UCSD-AML1 (cell line): ENCODE results near the gene CTRB1.
"Not testable (repeated sequence)": the region's sequence is repeated elsewhere in the genome, so short reads cannot be mapped to it uniquely, and the experiment has no call there.

Experiments used
- DNase-seq: peaks from one replicate; lab custom pipeline; 2025; ENCODE audit not compliant: unreplicated experiment; lab: John Stamatoyannopoulos, UW

The CTRB1 gene

DNA sequence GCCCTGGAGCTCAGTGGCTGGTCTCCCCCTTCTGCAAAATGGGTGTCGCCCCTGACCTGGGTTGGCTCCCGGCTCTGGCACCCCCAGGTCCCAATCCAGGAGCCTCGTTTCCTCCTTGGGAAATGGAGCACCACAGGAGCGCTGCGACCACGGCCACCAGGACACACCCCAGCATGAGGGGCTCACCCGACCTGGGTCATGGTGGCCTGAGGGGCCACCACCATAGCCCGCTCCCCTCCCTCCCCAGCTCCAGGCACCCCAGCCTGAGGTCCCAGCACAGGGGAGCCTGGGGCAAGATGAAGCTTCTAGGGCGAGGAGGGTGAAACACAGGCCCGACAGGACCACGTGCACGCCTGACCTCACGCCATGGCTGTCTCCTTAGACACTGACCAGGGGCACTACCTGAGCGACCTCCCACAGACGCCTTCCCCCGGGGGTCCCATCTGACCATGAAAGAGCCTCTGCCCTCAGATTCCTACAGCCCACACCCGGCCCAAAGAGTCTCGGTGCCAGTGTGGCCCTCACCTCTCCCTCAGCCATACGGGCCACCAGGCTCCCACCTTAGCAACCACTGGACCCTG lies 20.8 kb downstream of the CTRB1 start:
- no peak for DNase-seq

DNA sequence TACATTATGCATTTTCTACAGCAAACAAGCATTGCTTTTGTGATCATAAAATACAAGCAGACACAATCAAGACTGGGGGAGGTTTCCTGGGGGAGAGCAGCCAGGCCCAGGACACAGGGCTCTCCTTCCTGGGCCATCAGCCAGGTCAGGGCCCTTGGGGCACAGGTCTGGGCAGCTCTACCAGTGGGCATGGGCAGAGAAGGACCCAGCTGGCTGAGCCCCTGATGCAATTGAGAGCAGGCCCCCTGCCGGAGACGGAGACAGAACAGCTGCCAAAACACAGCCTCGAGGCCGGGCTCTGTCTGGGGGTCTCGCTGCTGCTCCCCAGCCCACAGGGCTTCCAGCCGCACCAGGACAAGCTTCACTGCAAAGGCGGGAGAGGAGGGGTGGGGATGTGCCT lies 21.8 kb downstream of the CTRB1 start:
- not testable (repeated sequence) for DNase-seq

DNA sequence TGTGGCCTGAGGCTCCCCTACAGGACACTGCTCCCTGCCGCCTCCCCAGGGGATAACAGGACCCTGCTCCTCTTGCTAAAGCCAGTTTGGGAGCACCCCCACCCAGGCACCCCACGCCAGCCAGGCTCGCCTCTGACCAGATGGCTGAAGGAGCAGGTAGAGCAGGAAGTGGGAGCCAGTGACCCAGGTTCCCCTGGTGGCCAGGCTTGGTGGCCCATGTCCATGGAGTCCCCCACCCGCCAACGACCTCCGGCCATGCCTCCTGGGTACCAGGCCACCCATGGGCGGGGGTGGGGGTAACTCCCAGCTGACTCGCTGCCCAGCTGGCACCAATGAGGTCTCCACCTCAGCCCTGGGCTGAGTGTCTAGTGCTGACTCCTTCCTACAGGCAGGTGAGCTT lies 22.6 kb downstream of the CTRB1 start:
- DNase-seq: no peak

DNA sequence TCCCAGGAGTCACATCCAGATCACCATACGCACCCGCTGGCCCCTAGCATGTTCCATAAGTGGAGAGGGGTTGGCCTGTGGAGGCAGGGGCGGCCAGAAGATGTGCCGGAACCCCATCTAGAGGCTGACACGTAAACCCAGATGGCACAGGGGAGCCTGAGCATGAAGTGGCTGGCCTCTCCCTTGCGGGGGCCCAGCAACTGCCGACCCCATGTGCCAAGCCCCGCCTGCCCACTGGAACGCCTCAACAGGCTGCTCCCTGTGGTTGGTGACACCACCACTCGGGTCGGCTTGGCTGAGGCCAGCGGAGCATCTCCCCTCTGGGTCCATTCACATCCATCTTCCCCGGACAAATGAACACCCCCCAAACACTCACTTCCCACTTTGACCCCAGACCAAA lies 23.2 kb downstream of the CTRB1 start:
- no peak for DNase-seq

DNA sequence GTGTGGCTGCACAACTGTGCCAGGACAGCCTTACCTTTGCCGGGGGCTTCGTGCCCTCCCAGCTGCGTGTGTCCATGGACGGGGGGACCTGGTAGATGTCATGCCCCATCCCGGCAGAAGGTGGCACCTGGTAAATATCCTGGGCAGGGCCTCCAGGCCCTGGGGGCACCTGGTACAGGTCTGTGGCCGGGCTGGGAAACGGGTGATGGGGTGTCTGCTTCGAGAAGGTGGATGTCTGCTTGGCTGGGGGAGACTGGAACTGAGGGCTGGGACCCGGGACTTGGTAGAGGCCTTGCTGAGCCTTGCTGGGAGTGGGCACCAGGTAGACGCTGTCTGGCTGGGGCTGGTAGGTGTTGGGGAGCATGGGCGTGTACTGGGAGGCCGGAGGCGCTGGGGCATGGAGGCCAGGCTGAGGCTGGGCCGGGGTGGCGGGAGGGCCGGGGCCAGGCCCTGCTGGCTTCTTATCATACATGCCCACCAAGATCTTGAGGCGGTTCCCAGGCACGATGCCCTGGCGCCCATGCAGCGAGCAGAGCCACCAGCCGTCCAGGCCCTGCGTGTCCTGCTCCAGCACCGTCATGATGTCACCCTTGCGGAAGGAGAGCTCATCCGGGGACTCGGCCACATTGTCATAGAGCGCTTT lies 23.8 kb downstream of the CTRB1 start:
- not testable (repeated sequence) for DNase-seq

DNA sequence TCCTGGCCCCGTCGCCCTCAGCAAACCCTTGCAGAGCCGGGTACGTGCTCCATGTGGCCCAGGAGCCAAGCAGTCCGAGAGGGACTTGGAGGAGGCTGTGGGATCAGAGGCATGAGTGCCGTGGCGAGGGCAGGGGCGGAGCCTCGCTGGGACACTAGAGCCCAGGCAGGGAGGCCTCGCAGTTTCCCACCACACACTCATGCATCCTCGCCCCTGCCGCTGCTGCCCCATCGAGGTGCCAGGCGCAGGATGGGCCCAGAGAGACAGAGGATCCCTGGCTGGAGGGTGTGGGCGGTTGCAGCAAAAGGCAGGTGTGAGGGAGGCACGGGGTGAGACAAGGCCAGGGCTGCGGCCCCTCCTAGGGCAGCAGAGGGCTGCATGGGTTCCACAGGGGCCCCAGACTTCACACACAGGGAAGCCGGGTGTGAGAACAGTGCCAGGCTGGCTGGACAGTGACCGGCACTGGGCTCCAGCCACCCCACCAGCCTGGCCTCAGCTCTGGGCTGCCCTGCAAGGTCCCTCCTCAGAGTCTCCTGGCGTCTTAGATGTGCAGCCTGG lies 25.0 kb downstream of the CTRB1 start:
- no peak for DNase-seq

DNA sequence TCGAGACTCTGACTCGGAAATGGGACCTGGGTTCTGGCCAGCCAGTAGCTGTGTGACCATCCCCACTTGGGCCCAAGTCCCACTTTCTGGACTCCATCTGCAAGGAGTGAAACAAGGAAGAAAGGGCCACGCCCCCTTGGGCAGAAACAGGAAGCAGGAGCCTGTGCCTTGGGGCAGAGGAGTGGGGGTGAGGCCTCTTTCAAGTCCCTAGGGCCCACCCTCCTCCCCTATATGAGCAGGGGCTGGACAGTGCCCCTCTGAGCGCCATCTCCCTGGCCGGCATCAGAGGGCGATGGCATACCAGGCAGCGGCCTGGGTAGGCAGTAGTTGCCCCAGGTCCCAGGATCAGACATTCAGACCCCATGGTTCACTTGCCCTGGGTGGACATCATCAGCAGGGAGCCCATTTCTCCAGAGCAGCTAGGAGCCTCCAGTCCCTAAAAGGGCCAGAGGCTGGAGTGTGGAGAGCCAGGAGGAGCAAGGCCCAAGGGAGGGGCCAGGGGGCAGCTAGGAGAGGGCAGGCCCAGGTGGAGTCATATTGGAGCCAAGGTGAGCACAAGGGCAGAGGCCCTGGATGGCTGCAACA lies 25.5 kb downstream of the CTRB1 start:
- DNase-seq: peak; percentile 31

DNA sequence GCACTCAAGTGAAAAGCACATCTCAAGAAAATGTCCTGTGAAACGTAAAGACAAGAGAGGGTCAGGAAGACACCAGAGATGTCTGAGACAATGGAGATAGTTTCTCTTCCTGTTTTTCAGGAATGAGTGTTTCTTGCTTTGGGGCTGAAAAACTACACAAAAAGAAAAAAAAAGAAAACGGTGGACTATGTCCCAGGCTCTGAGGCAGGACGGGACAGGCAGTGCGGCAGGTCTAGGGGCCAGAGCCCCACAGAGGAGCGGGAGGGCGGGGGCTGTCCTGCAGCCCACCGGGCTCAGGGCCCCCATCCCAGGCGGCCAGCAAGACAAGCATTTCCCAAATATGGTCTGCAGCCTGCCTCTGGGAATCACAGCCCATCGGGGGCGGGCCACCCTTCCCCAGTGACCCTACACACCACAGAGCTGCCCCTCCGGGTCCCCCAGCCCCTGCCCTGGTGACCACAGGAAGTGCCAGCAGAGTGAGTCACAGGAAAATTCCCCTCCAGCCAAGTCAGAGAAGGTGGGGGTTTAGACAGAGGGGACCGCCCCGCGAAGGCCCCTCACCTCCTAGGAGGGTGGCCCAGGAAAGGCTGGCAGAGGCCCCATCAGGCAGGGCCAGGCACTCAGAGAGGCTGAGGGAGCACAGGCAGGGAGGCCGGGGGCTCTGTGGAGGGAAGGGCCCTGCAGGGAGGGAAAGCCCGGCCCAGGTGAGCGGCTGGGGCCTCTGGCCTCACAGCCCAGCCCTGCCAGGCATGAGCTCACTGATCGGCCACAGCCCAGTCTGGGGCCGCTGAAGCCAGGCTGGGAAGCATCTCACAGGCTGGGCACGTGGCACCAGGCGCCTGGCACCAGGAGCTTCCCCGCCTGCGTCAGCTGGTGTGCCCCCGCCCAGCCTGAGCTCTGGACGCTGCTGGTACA lies 26.3 kb downstream of the CTRB1 start:
- no peak for DNase-seq

DNA sequence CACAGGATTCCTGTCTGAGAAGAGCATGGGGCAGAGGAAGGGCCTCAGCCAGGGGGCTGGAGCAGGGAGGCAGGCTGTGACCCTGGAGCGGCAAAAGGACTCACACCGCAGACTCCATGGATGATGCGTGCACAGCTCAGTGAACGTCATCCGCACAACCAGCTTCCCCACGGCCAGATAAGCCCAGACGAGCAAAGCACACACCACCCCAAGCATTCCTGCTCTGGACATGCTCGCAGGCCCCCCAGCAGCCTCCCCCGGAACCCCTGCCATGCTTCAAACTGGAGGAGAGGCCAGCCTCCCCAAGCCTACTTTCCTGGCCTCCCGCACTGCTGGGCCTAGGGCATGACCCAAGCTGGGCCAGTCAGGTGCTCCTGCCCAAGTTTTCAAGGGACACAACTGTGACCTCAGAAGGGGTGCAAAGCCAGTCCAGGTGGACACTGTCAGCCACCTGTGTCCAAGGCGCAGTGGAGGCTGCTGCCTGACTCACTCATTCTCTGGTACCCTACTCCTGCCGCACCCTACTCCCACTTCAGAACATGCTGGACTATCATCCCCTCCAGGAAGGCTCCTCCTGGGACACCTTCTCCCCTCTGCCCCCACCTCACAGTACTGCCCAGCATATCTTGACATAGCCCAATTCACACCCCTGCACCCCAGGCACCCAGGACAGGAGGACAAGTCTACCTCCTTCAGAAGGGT lies 27.9 kb downstream of the CTRB1 start:
- no peak for DNase-seq

DNA sequence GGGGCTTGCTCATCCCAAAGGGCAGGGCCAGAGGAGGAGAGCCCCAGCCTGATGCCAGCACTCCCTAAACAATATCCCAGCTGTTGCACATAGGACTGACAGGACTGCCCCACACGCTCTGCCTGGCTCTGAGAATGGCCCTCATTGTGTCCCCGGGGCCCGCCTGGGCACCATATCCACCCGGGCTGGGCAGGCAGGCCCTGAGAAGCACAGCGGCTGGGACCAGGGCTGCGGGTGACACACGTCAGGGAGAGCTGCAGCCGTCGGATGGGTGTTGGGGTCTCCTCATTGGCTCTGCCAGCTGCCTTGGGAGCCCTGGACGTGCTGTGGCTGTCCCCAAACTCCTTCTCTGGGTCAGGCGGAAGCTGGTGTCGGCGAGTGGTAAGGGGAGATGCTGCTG lies 28.5 kb downstream of the CTRB1 start:
- DNase-seq: no peak

DNA sequence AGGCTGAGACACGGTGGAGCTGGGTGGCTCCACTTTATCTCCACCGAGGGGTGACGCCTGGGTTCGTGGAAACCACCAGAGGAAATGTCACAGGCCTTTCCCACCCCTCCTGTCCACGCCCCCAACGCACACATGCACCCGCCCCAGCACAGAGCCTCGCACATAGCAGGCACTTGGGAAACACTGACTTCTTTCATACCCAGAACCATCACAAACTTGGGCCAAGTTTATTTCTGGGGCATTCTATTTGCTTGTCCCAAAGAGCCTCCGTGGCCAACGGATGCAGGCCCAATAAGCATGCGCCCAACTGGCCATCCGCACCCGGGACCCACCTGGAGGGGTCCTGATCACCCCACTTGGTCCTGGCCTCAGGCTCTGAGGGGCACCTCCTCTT lies 29.4 kb downstream of the CTRB1 start:
- no peak for DNase-seq

DNA sequence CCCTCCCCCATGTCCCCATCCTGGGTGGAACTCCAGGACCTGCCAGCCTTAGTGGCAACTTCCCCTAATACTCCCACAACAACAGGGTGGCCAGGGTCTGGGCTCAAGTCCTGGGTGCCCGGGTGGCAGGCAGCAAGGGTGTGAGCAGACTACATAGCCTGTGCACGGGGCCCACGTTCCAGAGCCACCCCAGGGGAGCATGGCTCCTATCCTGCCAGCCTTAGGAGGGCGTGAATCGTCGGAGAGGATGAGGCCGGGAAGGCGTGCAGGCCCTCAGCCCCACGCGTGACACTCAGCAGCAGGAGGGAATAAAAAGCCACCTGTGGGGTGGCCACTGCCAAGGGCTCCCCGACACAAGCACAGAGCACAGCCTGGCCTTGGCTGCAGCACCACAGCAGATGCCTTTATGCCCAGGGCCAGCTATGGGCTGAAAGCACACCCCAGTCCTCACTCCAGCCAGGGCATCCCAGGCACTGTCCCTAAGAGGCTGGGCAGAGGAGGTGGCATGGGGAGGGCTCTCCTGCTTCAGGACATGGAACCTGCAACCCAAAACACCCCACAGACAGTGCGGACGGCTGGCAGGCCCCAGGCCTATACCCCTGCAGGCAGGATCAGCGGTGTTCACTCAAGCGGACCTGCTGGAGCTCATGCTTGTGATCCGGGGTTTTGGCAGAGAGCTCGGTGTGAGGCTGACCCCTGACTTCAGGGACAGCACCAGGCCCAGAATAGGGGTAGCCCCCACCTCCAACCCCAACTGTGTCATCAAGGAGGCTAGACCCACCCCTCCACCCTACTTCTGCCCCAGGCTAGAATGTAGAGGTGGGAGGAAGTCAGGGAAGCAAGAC lies 30.0 kb downstream of the CTRB1 start:
- DNase-seq: no peak

DNA sequence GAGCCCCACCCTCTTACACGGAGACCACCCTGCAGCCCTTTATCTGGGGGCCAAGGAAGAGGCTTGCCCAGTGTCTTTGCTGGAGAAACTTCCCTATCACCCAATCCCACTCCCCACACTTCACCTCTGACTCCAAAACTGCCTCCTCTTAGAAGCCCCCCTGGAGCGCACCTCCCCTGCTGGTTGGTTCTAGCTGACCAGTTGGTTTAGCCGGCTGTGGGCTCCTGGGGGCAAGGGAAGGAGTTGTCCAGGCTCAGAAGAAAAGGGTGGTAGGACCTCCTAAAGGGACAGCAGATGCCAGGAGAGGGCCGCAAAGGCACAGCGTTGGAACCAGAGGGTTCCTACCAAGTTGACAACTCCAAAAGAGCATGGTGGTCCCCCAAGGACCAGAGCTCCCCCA lies 30.7 kb downstream of the CTRB1 start:
- DNase-seq: no peak

DNA sequence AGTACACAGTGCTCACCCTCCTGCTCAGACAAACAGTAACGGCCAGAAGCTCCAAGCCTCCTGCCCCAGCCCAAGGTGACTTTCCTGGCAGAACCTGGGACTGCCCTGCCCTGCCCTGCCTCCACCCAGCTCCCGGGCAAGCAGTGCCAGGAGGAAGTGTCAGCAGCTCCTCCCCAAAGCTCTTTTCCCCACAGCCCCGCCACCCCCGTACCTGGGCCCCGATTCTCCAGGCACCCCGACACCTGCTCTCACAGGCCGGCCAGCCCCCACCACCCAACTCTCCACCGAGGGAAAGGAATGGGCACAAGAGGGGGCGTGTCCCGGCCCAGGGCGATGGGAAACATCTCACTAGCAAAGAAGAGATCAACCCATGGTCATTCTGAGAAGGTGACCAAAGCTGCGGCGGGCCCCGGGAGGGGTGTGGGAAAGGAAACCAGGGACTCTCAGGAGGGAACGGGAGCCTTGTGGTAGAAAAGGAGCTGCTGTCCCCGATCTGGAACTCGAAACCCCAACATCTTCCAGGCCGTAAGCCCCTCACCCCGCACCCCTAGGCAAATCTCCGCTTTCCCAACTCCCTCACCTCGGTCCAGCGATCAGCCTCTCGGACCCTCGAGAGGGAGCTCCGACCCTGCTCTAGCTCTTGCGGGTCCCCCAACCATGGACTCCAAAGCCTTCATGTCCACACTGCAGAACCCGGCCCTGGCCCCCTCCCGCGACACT lies 31.5 kb downstream of the CTRB1 start:
- DNase-seq: no peak

DNA sequence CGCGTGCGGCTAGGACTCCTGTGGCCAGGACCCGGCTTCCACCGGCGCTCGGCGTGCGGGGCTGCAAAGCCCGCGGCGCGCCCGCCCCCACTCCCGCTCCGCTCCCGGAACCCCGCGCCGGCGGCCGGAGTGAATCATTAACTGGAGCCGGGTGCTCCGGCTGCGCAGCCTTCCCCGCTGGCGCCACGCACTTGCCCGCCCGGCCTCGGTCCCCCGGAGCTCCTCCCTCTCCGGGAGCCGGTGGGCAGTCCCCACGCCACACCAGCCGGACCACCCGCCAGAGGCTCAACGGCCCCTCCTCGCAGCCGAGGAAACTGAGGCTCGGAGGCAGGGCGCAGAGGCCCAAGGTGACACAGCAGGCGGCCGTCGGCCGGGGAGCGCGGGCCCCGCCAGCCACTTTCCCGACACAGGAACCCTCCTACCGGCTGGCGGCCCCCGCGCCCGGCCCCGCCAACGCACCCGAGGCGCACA lies 32.1 kb downstream of the CTRB1 start:
- DNase-seq: no peak

DNA sequence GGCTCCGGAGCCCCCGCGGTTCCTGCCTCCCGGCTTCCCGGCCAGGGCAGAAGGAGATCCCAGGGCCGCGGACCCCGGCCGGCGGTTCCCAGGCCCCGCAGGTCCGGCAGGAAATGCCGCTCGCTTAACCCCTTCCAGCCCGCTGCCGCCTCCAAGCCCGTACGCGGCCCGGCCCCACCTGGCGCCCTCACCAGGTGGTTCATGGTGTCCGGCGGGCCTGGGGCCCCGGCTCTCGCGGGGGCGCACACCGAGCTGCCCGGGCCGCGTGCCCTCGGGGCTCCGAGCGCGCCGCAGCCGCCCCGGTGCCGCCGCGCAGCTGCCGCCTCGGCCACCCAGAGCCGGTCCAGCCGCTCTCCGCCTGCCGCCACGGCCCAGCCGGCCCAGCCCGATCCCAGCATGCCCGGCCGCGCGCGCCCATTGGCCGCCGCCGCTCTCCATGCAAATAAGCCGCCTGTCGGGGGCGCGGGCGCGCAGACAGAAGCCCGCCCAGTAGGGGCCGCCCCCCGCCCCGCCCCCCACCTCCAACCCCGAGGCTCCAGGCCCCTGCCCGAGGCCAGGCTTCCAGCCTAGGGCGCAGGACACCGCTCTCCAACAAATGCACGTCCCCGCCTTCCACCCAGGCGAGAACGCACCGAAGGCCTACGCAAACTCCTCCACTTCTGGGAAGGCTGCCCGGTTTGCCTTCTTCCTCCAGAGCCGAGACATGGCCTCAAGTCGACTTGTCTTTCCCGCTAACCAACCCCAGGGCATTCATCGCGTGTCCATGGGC lies 32.7 kb downstream of the CTRB1 start, which contains the start of gene BCAR1:
TSS of gene BCAR1 (minus strand) at position 345 of the 769 bp plus-strand sequence. CDS start at position 203, 142 bp downstream.
- peak; percentile 74 for DNase-seq

DNA sequence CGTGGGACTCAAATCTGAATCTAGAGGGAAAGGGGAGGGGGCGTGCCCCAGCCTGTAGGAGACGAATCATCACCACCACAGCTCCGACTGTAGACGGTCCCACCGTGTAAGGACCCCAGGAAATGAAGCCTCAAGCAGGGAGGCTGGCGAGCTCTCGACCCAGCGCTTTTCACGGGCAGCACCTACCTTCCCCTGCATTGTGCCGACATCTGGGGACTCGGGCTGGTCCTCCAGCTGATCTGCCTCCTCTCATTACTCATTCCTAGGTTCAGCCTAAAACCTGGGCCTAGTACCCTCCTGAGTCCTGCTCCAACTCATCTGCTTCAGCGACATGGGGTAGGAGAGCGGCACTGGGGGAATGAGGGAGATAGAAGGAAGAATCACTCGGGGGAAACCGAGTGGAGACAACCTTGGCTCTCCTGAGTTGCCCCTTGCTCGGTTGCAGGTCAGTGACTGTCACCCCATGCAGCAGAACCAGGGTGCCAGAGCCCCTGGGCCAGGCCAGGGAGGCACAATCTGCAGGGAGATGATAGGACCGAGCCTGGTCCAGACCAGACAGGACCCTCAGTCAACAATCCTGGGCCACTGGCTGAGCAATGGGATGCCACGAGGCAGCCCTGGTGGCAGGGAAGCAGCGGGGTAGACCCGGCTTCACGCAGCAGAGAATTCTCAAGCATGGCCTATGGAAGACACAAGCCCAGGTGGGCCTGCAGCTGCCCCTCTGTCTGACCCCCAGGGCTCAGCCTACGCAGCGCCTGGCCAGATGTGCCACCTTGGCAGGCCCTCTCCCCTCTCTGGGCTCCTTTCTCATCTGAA lies 33.5 kb downstream of the CTRB1 start:
- no peak for DNase-seq
